PC-9 (cell line): ENCODE data around the gene EPSTI1.

Source experiments
- CTCF ChIP-seq: fragments of 200-600 bp; sonication (generic); conservative IDR thresholded peaks from 2 replicates; pipeline ENCODE4 v1.6.1; 2017; ENCODE audit warnings: mixed run types, antibody characterized with exemption, mild to moderate bottlenecking, moderate library complexity
- EZH2 ChIP-seq: fragments of 200-600 bp; sonication (generic); IDR thresholded peaks from 2 replicates; pipeline ENCODE4 v1.8.0; 2017; ENCODE audit warnings: antibody characterized with exemption, low read depth

- TF ChIP-seq CTCF (no peak), EZH2 (no peak)
These were observed 2.8 kb upstream of the EPSTI1 start for GRCh38 chr13:42994878-42995277.
